Kasumi-1 (cell line): ENCODE results near the gene EIF3A.
"Not testable (repeated sequence)": the region's sequence is repeated elsewhere in the genome, so short reads cannot be mapped to it uniquely, and the experiment has no call there.

ENCODE experiments used
- DNase-seq, 2 experiments: peaks; one replicate each; lab custom pipeline; 2025; lab: John Stamatoyannopoulos, UW

The EIF3A gene, protein sequence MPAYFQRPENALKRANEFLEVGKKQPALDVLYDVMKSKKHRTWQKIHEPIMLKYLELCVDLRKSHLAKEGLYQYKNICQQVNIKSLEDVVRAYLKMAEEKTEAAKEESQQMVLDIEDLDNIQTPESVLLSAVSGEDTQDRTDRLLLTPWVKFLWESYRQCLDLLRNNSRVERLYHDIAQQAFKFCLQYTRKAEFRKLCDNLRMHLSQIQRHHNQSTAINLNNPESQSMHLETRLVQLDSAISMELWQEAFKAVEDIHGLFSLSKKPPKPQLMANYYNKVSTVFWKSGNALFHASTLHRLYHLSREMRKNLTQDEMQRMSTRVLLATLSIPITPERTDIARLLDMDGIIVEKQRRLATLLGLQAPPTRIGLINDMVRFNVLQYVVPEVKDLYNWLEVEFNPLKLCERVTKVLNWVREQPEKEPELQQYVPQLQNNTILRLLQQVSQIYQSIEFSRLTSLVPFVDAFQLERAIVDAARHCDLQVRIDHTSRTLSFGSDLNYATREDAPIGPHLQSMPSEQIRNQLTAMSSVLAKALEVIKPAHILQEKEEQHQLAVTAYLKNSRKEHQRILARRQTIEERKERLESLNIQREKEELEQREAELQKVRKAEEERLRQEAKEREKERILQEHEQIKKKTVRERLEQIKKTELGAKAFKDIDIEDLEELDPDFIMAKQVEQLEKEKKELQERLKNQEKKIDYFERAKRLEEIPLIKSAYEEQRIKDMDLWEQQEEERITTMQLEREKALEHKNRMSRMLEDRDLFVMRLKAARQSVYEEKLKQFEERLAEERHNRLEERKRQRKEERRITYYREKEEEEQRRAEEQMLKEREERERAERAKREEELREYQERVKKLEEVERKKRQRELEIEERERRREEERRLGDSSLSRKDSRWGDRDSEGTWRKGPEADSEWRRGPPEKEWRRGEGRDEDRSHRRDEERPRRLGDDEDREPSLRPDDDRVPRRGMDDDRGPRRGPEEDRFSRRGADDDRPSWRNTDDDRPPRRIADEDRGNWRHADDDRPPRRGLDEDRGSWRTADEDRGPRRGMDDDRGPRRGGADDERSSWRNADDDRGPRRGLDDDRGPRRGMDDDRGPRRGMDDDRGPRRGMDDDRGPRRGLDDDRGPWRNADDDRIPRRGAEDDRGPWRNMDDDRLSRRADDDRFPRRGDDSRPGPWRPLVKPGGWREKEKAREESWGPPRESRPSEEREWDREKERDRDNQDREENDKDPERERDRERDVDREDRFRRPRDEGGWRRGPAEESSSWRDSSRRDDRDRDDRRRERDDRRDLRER (N-terminal part only)

DNA sequence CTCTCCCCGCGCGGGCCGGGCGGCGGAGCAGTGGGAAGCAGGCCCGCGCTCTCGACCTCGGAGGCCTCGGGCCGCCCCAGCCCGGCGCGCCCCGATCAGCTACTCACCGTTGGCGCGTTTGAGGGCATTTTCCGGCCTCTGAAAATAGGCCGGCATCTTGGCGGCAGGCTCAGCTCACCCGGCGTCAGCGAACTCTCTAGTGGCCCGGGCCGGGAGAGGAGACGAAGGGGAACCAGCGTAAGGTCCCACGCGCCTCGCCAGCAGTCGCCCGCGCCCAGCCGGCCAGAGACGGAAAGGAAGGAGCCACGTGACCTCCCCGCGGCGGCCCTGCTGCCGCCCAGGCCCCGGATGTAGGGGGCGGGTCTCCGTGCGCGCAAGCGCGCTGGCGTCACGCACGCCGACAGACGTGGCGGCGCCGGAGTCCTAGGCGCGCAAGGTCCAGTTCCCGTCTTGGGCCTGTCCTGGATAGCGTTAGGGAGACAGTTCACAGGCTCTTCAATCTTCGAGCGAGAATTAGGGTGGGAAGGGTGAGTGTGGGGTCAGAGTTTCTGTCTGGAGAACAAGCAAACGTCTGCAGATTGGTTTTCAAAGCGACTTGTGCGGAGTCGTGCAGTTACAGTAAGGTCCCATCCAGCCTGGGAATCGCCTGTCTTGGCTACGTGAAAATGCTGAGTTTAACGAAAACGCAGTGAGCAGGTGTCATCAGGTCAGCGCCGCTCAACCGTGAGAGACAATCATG, at the start of gene EIF3A:
TSS of gene EIF3A (minus strand) at position 297 of the 739 bp plus-strand sequence. CDS start at position 156, 141 bp downstream.
- peak; percentile 92 to 93 for DNase-seq

DNA sequence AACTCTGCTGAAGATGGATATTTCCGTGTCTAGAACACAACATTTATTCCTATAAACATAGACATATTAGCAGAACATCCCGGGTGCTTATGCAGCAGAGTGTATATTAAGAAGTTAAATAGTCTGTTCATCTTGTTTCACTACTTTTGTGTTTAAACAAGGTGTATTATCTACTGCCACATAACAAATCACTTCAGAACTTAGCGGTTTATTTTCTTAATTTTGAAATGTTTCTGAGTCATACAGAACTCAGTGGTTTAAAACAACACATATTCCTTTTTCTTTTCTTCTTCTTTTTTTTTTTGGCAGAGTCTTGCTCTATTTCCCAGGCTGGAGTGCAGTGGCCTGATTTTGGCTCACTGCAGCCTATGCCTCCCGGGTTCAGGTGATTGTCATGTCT, 49.1 kb upstream of the EIF3A start:
- no peak for DNase-seq

DNA sequence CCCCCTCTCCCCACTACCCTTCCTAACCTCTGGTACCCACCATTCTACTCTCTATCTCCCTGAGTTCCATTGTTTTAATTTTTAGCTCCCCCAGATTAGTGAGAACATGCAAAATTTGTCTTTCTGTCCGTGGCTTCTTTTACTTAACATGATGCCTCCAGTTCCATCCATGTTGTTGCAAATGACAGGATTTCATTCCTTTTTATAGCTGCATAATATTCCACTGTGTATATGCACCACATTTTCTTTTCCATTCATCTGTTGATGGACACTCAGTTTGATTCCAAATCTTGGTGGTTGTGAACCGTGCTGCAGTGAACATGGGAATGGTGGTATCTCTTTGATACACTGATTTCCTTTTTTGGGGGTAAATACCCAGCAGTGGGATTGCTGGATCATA, 45.3 kb upstream of the EIF3A start:
- DNase-seq, result no peak

DNA sequence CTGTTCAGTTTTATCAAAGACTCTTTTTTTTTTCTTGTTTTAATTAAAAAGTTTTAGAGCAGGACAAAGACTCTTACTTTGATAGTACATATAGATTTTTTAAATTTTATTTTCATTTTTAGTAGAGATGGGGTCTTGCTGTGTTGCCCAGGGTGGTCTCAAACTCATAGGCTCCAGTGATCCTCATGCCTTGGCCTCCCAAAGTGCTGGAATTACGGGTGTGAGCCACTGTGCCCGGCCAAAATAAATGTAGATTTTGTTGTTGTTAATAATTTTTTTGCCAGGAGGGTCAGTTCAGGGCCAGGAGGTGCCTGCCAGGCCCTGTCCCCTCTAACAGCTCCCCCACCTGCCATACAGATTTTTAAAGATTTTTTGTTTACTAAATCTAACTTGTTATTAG, 40.3 kb upstream of the EIF3A start:
- no peak for DNase-seq

DNA sequence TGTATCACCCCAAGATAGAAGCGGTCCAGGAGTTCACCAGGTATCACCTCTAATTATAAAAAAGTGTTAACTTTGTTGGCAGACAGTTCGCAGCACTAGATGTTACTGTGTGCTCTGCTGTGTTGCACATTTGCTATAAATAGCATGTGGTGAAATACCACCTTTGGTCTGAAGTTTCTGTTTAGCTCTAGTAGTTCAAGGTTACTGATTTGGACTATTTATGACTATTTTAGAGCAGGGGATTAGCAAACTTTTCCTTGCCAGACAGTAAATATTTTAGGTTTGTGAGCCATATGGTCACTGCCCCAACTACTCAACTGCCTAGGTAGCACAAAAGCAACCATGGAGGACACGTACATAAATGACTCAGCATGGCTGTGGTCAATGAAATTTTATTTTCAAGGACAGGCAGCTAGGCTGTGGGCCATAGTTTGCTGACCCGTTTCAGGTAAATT, 39.8 kb upstream of the EIF3A start:
- DNase-seq, result no peak

DNA sequence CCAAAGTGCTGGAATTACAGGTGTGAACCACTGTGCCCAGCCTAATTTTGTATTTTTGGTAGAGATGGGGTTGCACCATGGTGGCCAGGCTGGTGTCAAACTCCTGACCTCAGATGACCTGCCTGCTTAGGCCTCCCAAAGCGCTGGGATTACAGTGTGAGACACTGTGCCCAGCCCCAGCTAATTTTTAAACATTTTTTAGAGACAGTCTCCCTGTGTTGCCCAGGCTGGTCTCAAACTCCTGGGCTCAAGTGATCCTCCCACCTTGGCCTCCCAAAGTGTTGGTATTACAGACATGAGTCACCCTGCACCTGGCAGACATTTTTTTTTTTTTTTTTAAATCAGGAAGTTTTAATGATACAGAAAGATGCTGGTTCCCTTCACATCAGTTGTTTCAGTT, 38.8 kb upstream of the EIF3A start:
- DNase-seq, result no peak

DNA sequence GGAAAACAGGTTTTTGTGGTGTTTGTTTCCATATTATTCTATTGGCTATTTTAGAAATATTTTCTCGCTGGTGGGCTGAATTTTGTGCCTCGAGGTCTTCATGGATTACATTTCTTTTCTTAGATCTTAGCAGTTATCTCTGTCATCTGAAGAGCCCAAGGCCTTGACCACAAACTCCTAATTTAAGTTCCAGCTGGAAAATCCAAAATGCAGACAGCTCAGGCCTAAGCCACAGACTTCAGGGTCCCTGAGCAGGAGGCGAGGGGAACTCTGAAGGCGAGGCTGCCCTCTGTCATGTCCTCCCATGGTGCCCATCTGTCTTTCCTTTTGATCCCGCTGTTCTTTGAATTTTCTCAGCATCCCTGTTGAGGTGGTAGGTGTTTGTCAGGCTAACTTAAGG, 37.6 kb upstream of the EIF3A start:
- no peak for DNase-seq

DNA sequence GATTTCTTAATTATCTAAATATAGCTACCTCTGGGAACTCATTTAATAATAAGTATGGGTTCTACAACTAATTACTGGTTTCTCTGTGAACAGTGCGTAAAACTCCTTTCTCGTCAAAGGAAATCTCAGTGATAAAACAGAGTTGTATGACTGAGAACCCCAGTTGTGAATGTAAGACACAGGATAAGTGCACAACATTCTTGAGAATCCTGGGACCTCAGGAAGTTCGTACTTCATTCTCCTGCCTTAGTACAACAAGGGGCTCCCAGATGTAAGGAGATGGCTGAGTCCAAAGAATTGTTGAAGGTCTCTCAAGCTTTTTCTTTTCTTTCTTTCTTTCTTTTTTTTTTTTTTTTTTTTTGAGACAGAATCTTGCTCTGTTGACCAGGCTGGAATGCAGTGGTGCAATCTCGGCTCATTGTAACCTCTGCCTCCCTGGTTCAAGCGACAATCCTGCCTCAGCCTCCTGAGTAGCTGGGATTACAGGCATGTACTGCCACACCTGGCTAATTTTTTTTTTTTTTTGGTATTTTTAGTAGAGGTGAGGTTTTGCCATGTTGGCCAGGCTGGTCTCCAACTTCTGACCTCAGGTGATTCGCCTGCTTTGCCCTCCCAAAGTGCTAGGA, 35.8 kb upstream of the EIF3A start:
- no peak for DNase-seq

DNA sequence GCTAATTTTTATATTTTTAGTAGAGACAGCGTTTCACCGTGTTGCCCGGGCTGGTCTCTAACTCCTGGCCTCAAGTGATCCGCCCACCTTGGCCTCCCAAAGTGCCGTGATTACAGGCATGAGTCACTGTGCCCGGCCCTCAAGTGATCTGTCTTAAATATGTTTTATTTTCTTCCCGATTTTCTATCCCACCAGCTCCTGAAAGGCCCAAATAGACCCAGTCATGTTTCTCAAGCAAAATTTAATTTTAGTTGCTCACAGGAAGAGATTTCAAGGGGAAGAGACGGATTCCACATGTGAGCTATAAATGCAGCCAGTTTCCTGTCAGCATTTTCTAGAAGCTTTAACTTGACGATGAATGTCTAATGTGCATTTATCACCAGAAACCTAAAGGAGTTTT, 35.3 kb upstream of the EIF3A start:
- DNase-seq, result no peak

DNA sequence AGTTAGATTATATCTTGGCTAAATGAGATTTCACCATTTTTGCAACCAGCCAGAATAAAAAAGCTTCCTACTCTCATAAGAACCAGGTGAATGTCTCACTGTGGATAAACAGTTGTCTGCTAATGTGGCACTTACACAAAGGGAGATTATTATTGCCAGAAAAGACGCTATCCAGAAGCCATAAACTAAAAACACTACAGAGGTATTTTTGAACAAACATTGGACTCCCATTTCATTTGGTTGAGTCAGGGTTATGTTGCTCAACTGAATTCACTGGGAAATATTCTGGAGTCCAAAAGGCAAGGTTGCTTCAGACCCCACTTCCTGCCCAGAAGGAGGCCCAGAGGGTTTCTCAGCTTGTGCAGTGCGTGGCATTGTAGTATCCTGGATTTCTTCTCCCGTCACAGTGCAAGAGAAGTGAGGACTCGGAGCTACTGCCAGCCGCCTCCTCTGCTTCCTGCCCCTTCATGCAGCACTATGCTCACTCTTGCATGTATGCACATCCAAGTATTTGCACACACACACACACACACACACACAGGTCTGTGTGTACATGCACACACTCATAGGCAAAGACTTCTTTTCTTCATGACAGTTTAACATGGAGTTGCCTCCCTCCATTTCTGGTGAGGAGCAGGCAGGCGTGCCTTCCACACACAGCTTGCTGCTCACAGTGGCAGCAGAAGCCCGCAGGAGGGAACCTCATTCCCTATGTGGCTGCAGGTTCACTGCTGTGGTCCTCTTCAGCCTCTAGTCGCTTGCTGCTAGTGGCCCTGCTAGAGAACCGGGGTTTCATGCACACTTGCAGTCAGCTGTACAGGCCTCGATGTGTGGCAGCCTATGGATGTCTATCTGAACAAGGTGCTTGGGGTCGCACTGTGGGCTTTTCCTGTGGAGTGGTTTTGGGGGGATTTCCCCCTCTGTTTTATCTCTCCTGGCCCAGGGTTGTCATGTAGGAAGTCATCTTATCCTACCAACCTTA, 33.4 kb upstream of the EIF3A start:
- DNase-seq, result peak; percentile 96 to 97

DNA sequence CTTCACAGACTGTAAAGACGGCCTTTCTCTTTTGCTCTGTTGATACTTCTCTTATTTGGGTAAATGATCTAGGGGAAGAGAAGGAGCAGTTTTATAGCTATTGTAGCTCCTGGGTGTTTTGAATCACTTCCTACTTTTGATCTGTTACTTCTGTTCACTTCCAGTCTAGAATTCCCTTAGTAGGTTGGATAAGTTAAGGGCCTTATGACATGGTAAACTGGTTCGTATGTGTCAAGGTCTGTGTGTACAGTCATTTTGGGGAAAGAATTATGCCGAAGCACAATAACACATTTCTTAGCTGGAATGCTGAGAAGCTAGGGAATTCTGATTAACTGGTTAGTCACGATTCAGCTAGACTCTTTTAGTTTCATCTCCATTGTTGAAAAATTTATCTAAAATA, 31.4 kb upstream of the EIF3A start:
- peak; percentile 65 to 88 for DNase-seq

DNA sequence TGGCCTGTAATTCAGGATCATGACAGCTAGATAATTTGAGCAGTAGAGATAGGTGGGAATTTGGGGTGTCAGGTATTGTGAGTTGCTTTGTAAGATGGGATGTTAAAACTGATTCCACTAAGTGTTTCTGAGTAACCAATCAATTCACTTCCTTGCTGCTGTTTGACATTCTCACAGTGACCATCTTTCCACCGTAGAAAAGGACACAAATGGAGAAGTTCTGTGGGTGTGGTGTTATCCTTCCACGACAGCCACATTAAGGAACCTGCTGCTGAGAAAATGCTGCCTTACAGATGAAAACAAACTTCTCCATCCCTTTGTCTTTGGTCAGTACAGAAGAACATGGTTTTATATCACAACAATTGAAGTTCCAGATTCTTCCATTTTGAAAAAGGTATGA, 27.2 kb upstream of the EIF3A start:
- not testable (repeated sequence) for DNase-seq

DNA sequence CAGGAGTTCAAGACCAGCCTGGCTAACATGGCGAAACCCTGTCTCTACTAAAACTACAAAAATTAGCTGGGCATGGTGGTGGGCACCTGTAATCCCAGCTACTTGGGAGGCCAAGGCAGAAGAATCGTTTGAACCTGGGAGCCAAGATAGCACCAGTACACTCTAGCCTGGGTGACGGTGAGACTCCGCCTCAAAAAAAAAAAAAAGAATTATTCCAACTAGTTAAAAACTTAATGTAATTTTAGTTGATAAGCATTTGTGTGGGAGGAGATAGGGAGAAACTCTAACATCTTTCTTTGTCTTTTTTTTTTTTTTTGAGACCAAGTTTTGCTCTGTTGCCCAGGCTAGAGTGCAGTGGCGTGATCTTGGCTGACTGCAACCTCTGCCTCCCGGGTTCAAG, 26.5 kb upstream of the EIF3A start:
- DNase-seq, result not testable (repeated sequence)

DNA sequence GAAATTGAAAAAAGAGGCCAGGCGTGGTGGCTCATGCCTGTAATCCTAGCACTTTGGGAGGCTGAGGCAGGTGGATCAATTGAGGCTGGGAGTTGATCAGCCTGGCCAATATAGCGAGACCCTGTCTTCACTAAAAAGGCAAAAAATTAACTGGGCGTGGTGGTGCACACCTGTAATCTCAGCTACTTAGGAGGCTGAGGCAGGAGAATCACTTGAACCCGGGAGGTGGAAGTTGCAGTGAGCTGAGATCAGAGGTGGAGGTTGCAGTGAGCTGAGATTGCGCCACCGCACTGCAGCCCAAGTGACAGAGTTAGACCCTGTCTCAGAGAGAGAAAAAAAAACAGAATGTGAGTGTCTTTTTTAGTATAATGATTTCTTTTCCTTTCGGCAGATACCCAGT, 25.3 kb upstream of the EIF3A start:
- not testable (repeated sequence) for DNase-seq

DNA sequence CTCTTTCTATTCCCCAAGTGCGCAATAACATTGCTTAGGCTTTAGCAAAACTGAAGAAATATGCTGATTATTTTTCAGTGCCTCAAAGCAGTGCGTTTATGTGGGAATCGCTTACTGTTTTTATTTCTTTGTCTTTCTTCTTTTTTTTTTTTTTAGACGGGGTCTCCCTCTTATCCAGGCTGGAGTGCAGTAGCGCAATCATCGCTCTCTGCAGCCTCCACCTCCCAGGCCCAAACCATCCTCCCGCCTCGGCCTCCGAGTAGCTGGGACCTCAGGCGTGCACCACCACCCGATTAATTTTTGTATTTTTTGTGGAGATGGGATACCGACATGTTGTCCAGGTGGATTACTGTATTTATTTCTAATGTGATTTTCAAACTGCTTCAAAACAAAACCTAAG, 24.5 kb upstream of the EIF3A start:
- DNase-seq, result no peak

DNA sequence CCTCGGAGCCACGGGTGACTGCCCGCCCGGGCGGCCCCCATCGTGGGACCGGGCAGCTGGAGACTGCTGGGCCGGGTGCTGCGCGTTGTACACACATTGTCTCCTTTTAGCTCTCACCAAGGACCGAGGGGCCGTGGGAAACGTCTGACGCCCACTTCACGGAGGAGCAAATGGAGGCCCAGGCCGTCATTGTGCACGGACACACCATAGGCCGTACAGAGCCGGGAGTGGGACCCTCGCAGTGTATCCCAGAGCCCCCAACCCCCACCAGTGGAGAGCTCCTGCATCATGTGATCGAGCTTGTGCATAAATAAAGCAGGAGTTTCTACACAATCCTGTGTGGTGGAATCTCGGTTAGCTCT, 24.0 kb upstream of the EIF3A start:
- DNase-seq, result no peak

DNA sequence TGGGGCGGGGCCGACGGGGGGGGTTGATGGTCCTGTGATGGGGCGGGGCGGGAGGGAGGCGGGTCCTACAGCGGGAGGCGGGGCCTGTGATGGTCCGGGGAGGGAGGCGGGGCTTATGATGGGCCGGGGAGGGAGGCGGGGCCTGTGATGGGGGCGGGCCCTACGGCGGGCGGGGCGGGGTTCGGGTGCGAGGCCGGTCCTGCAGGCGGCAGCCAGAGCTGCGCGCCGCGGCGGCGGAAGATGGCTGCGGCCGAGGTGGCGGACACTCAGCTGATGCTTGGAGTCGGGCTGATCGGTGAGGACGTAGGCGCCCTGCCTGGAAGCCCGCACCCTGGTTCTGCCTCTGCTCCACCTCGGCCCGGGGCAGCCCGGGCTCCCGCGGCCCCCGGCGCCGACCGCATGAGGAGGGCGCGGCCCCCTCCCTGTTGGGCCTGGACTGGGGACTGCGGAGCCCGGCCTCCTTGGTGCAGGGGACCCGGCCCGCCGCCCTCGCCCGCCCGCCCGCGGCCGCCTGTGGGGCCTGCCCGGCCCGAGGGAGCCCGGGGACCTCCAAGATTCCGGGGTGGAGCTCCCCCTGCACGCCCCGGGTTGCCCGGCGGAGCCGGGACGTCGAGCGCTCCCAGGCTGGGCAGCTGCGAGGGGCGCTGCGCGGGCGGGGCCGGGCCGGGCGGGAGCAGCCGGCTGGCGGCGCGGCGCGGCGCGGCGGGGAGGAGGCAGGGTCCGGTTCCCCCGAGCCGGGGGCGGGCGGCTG, 23.5 kb upstream of the EIF3A start, which contains the start of gene DENND10:
TSS of gene DENND10 (plus strand) at position 211 of the 751 bp plus-strand sequence. CDS start at position 241, 30 bp downstream.
- peak; percentile 66 to 76 for DNase-seq

DNA sequence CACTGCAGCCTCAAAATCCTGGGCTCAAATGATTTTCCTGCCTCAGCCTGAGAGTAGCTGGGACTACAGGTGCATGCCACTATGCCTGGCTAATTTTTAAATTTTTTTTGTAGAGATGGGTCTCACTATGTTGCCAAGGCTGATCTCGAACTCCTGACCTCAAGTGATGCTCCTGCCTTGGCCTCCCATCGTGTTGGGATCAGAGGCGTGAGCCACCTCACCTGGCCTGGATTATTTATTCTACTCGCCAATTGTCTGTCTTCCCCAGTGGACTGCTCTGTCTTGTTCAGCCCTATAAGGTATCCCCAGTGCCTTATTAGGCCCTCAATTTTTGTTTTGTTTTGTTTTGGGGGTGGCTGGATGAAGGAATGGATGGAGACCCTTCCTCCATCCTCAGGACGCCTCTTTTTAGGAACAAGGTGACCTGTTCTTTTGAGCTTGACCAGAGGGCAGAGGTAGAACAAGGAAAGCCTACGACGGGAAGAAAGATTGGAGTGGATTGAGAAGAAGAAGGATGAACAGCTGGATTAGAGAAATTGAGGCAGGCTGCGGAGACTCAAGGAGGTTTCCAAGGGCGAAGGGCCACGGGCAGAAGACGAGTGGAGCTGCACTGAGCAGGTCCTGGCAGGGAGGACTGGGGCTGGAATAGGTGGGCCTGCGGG, 22.8 kb upstream of the EIF3A start:
- DNase-seq, result no peak
